ENCODE results near the gene ARHGDIB. TPM values are rescaled to one million over a fixed set of nuclear protein-coding genes. Genes with fewer than 3 reads are reported as not detected.

Gene ARHGDIB
- polyA plus RNA-seq, 3 donors = 51.0 to 60.0 (median 53.3) TPM

DNA sequence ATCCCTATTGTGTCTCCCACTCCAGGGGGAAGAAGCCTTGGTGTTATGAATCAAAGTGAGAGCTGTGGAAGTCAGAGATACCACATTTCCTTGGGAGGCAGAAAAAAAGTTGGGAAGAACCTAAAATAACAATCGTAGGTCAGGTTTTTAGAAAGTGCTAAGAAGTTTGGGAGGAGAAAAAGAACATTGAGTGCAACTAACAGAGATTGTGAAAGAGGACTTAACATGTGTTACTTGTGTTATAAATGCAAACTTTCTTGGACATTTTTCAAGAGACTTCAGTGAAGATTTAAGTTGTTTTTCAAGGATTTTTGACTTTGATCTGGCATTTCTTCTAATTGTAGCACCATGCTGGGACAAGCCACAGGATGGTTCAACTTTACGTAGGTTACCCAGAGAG lies 15.2 kb downstream of the ARHGDIB start:
- no peak for DNase-seq (ENCODE audit: extremely low read depth in 1 of 11, low read depth in 9 of 11, low spot score in 4 of 11)

DNA sequence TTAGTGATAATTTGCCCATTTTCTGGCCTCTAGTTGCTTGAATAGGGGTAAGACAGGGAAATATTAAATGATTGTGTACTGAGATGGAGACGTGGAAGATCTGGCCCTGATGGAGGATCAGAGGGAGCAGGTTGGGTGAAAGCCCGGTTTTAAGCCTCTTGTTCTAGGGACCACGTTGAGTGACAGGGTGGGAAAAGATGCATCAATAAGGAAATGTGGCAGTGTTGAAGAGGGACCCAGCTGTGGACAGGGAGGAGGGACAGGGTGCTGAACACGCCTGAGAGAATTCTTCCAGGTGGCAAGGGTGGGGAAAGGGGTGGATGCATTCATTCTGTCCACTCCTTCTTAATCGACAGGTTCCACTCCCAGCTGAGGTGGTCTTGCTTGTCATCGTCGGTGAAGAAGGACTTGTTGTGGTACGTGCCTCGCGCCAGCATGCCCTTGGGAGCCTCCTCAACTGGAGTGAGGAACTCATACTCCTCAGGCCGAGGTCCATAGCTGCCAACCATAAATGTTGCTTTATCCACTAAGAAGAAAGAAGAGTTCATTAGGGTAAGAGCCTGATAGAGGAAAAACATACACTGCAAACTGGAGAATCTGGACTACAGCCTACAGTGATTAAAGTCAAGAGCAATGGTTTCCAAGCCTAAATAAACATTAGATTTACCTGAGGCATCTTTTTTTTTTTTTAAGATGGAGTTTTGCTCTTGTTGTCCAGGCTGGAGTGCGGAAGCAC lies 19.0 kb downstream of the ARHGDIB start:
- no peak for DNase-seq (ENCODE audit: extremely low read depth in 1 of 11, low read depth in 9 of 11, low spot score in 4 of 11)

DNA sequence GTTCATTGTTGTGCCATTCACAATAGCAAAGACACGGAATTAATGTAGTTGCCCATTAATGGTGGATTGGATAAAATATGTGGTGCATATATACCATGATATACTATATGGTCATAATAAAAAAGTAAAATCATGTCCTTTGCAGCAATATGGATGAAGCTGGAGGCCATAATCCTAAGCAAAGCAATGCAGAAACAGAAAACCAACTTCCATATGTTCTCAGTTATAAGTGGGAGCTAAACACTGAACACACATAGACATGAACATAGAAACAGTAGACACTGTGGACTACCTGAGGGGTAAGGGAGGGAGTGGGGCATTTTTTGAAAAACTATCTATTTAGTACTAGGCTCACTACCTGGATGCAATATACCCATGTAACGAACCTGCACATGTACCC lies 20.0 kb downstream of the ARHGDIB start:
- DNase-seq (ENCODE audit: extremely low read depth in 1 of 11, low read depth in 9 of 11, low spot score in 4 of 11) = no peak

DNA sequence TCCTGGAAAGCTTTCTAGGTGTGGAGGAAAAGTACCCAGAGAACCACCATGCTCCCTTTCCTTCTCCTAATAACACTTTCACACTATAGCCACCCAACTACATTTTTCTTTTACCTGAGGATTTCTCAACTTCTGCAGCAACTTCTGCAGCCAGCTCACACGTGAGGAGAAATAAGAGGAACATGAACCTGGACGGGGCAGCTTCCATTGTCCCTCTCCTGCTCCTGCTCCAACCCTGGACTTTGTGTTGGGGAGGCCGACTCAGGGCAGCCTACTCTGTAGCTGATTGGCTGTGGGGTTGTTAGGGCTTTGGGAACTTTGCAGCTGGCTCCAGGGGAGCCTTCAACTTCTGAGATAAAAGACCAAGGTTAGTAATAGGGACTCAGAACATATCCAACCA lies 23.1 kb downstream of the ARHGDIB start, which contains the start of gene ERP27:
ERP27 (minus strand) TSS at position 237 of the 400 bp plus-strand sequence; CDS start at position 208, 29 bp downstream.
- no peak for DNase-seq (ENCODE audit: extremely low read depth in 1 of 11, low read depth in 9 of 11, low spot score in 4 of 11)

DNA sequence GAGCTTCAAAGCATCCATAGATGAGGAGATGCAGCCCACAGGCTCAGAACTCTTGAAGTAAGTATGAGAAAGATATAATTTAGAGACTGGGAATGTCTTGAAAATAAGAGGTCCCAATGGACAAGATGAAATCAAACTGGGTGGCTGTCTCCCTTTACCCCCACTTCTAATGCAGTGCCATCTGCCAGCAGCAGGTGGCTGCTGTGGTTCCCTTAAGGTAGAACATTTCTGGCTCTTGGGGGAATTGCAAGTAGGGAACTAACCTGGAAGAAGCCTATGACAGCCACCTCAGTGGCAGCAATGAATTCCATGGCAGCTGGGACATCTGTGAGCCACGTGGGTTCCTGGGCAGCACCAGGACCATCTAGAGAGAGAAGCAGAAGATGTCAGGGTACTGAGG lies 23.7 kb downstream of the ARHGDIB start:
- DNase-seq (ENCODE audit: extremely low read depth in 1 of 11, low read depth in 9 of 11, low spot score in 4 of 11) = no peak

DNA sequence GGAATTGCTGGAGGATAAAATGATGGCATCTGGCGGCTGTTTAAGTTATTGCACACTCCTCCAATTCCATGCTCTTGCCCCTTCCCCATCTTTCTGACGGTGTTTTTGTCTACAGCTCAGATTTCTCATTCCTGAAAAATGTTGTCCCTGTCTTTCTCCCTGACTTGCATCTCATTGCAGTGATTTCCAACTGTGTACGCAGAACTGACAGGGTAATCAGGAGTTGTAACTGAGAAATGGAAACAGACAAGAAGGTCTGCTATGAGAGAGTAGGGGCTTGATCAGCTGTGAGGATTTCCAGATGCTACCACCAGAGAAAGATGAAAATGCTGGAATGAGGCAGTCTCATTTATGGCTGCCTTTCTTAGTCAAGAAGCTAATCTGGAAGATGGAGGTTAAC lies 24.4 kb downstream of the ARHGDIB start:
- DNase-seq (ENCODE audit: extremely low read depth in 1 of 11, low read depth in 9 of 11, low spot score in 4 of 11) = no peak

DNA sequence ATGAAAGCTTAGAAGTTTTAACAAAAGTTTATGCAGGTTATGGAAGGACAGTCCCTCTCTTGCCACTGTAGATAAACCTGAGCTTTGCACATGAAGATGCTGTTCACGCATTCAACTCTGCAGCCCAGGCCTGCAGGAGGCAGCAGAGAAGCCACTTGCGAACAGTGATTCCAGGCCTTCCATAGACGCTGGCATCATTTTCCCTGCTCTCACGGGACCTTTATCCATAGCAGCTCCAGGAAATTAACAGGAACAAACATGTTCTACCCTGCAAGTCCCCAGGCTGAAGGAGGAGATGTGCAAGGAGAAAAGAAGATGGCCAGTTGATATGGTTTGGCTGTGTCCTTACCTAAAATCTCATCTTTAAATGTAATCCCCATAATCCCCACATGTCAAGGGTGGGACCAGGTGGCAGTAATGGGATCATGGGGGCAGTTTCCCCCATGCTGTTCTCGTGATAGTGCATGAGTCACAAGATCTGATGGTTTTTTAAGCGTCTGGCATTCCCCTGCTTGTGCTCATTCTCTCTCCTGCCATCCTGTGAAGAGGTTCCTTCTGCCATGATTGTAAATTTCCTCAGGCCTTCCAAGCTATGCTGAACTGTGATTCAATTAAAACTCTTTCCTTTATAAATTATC lies 25.1 kb downstream of the ARHGDIB start:
- no peak for DNase-seq (ENCODE audit: extremely low read depth in 1 of 11, low read depth in 9 of 11, low spot score in 4 of 11)

DNA sequence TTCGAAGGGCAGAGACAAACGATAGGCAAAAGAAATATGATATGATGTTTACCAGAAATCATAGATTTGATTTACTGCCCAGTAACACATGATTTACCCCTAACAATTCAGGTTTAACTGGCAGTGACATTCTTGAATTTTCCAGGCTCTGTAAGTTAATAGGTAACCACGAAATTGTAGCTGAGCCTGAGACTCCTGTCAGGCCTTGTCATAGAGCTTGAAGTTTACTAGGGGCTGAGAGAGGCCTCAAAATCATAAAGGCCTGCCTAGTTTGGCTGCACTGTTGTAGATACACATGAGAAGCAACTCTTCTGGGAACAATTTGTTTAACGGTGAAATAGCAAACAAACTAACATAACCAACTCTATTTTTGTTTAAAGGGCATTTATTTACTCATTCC lies 26.4 kb downstream of the ARHGDIB start:
- peak in 8 of 11 donors; percentile 36 to 75 (median 56) for DNase-seq (ENCODE audit: extremely low read depth in 1 of 11, low read depth in 9 of 11, low spot score in 4 of 11)

DNA sequence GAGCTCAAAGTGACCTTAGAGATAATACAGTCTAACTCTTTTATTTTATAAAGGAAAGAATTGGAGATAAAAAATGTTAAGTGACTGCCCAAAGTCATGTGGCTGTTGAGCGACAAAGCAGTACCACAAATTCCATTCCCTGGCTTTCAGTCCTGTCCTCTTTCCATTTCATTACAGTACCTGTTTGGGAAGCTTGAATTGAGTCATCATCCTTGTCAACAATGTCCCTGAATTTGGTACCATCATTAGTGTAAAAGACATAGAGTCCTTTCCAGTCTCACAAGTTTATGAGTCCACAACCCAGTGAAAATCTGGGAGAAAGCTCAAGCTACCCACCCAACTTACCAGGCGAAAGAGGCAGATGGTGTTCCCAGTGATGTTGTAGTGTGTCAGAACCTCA lies 26.9 kb downstream of the ARHGDIB start:
- no peak for DNase-seq (ENCODE audit: extremely low read depth in 1 of 11, low read depth in 9 of 11, low spot score in 4 of 11)

DNA sequence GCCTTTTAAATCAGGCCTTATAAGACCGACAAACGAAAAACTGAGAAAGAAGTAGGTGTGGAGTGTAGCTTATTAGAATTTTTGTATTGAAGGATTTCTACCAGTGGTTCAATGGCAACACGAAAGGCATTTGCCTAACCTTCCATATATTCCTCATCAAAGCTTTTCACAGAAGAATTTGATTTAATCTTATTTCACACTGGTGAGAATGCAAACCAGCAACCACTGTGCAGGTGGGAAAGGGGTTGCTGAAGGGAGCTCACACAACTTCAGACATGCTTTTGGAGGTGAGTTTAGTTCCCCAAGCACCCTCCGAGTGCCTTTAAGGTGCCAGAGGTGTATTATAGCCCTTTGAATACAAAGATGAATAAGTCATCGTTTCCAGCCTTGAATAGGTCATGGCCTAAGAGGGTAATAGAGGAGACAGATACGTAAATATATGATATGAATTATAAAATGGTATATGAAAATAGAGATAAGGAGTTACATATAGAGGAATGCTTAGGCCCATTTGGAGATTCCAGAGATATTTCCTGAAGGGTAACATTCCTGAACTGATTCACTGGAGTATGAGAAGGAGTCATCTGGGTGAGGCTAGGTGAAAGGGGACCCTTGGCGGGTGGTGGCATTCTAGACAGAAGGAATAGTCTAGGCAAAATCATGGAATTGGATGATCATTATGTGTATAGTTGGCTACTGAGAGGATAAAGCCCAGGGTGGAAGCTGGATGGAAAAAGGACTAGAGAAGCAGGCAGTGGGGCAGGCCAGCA lies 29.4 kb downstream of the ARHGDIB start:
- DNase-seq (ENCODE audit: extremely low read depth in 1 of 11, low read depth in 9 of 11, low spot score in 4 of 11) = no peak

DNA sequence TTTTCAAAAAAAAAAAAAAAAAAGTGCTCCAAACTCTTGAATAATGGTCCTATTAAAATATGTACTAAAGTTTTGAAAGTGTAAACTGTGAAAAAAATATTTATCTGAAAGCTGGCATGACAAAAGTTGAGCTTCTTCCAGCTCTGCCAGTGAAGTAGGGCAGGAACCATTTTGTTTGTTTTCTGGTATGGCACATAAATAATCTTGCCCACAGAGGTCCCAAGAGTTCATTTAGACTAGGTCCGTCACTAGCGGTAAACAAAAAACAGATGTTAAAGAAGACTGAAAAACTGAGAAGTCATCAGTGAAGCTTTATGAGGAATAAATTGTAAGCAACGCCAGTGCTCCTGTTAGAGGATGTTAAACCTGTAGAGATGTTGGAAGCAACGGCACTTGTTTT lies 30.0 kb downstream of the ARHGDIB start:
- DNase-seq (ENCODE audit: extremely low read depth in 1 of 11, low read depth in 9 of 11, low spot score in 4 of 11) = no peak

DNA sequence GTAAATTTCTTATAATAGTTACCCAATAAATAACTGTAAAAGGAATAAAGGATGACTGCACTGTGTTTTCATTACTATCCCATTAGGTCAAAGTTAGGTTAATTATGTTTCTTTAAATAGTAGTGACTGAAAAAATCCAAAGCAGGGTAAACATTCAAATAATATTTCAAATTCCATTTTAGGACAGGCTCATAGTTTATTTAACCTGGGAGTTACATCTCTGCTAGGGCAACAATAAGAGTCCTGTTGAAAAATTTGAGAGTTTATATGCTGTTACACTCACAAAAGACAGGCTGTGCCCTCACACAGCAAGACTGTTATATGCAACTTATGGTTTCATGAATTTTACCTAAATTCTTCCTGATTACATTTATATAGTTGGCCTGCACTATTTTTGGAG lies 31.1 kb downstream of the ARHGDIB start:
- no peak for DNase-seq (ENCODE audit: extremely low read depth in 1 of 11, low read depth in 9 of 11, low spot score in 4 of 11)

DNA sequence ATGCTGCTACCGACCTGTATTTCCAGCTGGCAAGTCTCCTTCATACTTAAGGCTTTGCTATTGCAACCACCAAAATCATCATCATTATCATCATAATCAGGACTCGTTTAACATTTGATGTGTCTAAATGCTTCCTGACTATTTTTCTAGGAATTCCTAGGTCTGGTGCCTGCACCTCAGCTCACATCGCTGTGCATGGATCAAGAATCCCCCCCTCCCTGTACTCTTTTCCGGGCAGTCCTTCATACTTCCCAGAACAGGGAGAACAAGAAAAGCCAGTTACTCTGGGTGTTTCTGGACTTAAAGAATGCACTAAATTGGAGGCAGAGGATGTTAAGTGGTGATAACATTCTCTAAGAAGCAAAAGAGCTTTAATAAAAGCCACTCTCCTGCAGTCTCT lies 32.5 kb downstream of the ARHGDIB start:
- DNase-seq (ENCODE audit: extremely low read depth in 1 of 11, low read depth in 9 of 11, low spot score in 4 of 11) = peak in 10 of 11 donors; percentile 49 to 90 (median 70)

DNA sequence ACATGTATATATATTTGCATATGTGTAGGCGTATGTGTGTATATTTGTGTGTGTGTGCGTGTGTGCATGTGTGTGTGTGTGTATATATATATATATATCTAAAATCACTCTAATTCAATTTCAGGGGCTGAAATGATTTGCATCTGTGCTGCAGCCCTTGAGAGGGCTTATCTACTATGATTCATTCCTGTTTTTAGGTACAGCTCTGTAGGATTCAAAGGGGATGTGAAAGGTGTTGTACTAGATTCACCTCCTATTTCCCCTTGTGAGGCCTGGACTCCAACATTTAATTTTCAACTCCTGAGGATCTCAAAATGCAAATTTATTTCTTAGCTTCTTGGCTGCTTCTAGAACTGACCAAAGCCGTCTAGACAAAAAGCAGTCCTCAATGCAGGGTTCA lies 34.1 kb downstream of the ARHGDIB start:
- no peak for DNase-seq (ENCODE audit: extremely low read depth in 1 of 11, low read depth in 9 of 11, low spot score in 4 of 11)

DNA sequence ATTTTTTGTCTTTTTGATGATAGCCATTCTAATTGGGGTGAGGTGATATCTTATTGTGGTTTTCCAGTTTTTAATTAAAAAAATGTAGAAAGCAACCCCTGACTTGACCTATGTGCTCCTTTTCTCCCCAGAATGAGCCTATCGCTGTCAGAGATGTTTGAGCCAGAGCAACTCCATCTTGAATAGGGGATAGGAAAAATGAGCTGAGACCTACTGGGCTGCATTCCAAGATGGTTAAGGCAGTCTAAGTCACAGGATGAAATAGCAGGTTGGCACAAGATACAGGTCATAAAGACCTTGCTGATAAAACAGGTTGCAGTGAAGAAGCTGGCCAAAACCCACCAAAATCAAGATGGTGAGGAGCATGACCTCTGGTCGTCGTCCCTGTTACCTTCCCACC lies 36.9 kb downstream of the ARHGDIB start:
- no peak for DNase-seq (ENCODE audit: extremely low read depth in 1 of 11, low read depth in 9 of 11, low spot score in 4 of 11)

DNA sequence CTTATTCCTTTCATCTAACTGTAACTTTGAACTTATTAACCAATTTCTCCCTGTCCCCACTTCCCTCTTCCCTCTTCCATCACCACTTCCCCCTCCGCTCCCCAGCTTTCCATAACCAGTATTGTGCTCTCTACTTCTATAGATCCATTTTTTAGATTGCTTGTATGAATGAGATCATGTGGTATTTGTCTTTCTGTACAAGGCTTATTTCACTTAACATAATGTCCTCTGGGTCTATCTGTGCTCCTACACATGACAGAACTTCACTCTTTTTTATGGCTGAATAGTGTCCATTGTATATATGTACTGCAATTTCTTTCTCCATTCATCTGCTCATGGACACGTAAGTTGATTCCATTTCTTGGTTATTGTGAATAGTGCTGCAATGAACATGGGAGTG lies 37.5 kb downstream of the ARHGDIB start:
- no peak for DNase-seq (ENCODE audit: extremely low read depth in 1 of 11, low read depth in 9 of 11, low spot score in 4 of 11)

DNA sequence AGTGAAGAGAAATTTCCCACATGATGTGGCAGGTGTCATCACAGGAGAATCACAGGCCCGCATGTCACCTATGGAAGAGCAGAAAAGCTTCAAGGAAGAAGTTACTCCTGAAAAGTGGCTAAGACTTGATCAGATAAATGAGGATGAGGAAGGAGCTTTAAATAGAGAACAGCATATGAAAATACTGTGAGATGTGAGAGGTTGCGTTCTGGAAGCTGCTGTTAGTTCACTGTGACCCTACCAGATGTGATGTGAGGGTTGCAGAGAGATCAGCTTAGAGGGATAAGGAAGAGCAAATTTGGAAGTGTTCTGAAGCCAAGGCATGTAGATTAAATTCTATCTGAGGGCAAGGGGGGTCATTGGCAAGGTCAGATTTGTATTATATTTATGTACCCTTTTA lies 40.2 kb downstream of the ARHGDIB start:
- DNase-seq (ENCODE audit: extremely low read depth in 1 of 11, low read depth in 9 of 11, low spot score in 4 of 11) = no peak

DNA sequence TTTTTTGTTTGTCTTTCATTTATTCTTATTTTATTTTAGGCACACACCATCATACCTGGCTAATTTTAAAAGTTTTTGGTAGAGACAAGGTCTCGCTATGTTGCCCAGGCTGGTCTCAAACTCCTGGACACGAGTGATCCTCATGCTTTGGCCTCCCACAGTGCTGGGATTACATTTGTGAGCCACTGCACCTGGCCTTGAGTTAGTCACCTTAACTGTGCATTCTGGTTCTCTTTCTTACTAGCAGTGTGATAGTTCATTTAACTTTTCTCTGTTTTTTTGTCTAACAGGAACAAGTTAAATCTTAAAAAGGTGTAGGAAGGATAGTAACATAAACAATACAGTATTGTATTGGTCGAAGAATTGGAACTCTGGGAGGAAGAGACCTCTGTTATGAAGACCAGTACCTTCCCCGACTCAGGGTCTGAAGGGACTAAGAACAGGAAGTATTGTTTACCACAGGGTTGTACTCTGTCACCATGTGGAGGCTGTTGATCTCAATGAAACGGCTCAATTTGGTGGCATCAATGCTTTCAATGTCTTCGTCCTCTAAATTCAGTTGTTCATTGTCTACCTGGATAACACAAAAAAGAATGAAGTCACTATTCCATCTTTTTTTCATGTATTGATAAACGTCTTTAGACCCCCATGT lies 40.8 kb downstream of the ARHGDIB start:
- DNase-seq (ENCODE audit: extremely low read depth in 1 of 11, low read depth in 9 of 11, low spot score in 4 of 11) = no peak

DNA sequence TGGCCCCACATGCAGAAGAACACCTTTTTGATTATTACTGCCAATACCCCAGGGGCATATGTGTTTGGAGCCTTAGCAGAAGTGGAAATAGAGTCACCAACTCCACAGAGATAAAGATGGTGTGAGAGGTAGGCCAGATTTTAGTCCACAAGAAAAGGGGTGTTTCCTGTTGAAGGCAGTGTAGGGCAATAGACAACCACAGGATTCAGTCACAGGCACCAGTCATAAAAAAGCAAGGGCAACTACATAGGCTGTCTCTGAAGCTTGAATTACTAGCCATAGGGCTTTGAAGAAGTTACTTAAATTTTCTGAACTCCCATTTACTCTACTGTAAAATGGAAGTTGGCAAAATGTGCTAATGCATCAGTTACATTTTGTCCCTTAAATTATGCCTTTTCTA lies 41.9 kb downstream of the ARHGDIB start:
- DNase-seq (ENCODE audit: extremely low read depth in 1 of 11, low read depth in 9 of 11, low spot score in 4 of 11) = no peak

DNA sequence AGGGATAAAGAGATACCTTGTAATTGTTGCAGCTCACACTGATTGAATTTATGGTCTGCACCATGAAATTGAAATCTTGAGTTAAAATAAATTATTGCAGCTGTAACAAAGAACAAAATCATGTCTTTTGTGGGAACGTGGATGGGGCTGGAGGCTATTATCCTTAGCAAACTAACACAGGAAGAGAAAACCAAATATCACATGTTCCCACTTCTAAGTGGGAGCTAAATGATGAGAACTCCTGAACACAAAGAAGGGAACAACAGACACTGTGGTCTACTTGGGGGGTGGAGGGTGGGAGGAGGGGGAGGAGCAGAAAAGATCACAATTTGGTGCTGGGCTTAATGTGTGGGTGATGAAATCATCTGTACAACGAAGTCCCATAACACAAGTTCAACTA lies 45.7 kb downstream of the ARHGDIB start:
- DNase-seq (ENCODE audit: extremely low read depth in 1 of 11, low read depth in 9 of 11, low spot score in 4 of 11) = no peak
